ENCODE results near the gene NAT10.

Gene NAT10

DNA sequence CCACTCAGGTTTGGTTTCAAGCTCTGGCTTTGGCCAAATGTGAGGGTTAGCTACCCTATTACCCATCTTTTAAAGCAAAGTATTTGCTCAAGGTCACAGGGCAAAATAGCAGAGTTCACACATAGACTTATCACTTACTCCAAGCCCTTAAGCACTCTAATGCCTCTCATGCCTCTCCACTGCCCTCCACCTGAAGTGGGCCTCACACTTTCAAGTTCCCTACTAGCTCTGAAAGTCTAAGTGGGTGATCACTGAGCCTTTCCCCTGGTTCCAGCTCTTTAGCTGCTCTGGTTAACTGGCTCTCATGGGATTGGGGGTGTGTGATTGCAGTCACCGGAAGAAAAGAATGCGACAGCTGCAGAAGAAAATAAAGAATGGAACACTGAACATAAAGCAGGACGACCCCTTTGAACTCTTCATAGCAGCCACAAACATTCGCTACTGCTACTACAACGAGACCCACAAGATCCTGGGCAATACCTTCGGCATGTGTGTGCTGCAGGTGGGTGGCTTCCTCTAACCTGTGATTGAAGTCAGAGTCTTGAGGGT is 6.4 kb downstream of the NAT10 start:
- no peak for DNase-seq

DNA sequence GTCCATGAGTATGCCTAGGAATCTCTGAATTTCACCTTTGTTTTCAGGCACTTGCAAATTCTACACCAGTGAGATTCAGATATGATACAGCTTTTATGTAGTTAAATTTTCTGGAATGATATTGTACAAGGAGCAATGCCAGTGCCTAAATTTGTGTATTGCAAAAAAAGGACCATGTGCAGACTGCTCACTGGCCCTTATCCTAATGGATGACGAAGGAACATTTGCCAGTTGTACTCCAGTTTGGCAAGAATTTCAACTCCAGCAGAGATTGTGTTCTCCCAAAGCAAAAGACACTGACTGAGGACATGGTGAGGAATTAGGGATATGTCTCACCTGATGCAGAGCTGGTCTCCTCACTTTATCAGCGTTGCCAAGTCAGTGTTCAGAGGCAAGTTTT is 8.6 kb downstream of the NAT10 start:
- no peak for DNase-seq

DNA sequence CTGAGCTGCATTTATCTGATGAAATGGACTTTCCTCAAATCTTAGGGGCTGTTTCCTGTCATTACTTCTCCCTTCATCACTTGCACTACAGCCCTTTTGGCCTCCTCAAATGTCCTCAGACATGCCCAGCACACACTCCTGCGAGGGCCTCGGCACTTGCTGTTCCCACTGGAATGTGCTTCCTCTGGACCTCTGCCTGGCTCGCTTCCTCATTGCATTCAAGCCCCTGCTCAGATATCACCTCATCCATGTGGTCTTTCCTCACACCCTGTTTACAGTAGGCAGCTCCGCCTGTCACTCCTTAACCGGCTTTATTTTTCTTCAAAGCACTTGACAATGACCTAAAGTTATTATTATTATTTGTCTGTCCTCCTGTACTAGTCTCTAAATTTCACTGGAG is 9.0 kb downstream of the NAT10 start:
- no peak for DNase-seq

DNA sequence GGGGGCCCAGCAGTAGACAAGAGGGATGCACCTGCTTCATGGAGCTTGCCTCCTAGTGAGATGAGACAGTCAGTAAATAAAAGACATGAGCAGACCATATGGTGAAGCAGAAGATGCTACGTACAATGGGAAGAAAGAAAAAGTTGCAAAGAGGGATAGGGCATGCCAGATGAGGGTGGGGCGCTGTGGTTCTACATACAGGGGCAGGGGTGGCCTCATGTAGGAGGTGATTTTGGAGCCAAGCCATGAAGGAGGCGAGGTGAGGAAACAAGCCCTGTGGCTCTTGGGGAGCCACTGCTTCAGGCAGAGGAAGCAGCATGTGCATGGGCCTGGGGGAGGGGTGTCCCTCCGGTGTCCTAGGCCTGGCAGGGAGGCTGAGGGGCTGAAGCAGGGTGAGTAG is 15.2 kb downstream of the NAT10 start:
- no peak for DNase-seq

DNA sequence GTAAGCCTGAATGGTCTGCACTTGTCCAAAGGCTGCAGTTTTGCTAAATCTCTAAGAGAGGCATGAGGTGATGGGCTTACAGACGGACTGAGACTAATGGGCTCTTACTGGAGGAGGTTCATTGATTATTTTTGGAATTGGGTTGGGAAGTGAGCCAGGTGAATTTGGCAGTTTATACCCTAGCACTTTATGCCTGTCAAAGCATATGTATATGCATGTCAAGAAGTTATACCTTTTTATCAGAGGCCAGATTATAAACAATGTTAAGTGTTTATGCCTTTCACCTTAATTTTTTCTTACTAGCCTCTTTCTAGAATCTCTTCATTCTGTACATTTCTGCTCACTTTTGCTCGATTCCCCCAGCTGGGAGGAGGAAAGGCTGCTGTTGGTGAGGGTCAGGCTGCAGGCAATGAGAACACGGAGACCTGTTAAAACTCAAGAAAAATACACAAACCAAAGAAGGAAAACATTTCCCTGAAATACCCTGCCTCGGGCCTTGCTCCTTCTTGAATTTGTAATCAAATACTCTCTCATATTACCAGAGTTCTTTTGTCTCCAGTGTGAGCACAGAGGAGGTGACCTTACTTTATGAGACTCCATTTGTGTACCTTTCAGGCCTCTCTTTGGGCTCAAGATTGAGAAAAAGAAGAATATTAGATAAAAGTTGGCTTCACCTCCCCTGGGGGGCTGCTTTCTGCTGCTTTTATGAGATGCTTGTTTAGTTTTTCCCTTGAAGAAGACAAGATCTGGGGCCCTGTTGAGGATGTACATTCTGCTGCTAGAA is 19.6 kb downstream of the NAT10 start:
- no peak for DNase-seq

DNA sequence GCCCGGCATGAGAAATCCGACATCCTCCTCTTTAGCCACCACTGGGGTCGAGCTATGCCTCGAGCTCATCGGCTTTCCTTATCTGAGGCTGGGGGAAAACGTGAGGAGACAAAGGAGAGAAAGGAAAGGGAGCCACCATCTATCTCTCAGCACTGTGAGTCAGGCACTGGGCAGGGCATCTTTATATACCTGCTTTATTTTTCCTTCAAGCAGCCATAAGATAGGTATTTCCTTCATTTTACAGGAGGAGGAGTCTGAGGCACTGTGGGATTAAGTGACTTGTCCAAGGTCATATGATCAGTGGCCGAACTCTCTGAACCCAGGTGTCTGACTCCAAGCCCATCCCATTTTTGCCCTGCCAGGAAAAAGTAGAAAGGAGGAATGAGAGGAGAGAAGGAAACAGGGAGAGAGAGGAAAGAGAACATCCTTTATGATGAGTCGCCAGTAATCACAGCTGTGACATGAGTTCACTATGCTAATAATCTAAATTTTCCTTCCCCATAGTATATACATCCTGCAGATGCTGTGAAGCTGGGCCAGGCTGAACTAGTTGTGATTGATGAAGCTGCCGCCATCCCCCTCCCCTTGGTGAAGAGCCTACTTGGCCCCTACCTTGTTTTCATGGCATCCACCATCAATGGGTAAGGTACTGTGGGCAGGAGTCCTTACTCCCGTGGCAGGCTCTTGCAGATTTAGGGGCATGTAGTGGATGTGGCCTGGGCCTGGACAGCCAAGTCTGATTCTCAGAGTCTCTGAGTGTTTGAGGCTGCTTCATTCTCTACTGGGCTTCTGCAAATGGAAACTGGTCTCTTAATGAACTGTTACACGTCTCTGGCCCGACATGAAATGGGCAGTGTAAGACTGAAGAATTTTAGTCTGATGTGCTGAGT is 21.8 kb downstream of the NAT10 start:
- DNase-seq, result no peak

DNA sequence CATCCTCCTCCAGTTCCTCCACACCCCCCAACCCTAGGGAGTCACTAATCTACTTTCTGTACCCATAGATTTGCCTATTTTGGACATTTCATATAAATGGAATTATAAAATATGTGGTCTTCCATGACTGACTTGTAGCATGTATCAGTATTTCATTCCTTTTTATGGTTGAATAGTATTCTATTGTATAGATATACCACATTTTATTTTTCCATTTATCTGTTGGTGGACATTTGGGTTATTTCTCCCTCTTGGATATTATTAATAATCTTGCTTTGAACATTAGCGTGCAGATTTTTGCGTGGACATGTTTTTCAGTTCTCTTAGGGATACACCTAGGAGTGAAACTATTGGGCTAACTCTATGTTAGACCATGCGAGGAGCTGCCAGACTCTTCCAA is 23.4 kb downstream of the NAT10 start:
- DNase-seq, result no peak

DNA sequence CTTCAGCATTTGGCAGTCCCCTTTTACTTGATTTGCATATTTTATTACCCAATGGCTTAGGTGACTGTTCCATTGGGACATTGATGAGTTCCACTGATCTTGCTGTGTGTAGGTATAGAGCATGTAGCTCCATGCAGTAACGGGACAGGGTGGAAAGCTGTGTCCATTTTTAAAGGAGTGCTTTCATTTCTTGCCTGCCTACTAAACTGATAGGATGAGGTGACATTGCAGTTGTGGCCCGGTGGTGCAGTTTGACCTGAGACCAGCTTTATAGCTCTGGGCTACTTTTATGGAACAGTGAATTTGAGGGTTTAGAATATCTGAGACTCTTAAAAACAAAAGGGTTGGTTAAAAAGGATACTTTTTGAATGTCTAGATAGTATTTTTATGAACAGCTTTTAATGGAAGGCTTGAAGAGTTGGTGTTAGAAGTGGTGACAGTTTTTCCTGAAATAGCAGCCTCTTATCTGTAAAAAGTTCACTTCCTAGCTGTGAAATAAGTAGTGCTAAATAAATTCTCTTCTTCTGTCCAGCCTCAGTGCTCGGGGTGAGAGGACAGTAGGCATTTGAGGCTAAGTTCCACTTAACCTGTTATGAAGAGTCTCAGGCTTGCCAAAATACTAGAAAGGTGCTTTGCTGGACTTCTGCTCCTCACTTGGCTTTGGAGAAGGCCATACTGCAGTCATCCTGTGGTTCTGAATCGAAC is 27.0 kb downstream of the NAT10 start:
- DNase-seq, result no peak

DNA sequence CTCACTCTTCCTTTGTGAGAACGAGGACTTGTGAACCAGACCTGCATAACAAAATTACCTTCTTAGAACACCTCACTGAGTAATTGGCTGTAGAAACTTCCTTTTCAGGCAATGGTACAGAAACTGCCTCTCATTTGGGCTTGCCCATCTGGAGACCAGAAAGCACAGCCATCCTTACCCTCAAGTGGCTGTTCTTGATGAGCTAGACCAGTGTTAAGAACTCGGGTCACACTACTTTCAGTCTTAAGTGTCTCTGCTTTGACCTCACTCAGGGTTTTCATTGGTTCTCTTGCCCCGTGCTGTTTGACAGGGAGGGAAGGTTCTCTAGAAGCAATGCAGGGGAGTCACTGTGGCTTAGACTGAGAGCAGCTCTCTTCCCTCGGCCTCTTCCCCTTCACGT is 29.3 kb downstream of the NAT10 start:
- DNase-seq, result no peak

DNA sequence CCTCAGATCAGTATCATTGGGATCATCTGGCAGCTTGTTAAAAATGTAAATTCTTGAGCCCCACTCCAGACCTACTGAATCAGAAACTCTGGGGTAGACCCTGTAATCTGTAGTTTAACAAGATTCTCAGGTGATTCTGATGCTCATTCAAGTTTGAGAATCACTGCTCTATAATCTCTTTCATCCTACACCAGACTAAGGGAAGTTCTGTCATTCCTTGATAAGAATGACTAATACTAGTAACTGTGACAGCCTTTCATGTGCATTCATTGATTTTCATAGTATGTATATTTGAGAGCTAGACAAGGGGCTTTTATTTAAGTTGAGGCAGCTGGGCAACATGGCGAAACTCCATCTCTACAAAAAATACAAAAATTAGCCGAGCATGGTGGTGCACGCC is 30.0 kb downstream of the NAT10 start:
- no peak for DNase-seq

DNA sequence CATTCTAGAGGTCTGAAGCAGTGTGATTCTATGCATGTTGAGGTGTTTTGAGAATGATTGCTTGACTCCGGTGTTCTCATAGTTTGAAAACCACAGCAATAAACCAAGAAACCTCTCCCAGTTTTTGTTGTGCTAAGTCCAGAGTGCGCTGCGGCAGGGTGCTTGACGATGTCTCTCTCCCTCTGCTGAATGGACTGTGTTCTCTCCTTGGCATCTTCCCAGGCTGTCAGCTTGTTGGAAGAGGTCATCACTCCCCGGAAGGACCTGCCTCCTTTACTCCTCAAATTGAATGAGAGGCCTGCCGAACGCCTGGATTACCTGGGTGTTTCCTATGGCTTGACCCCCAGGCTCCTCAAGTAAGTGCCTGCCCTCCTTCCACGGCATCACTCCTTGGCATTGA is 31.0 kb downstream of the NAT10 start:
- DNase-seq, result no peak

DNA sequence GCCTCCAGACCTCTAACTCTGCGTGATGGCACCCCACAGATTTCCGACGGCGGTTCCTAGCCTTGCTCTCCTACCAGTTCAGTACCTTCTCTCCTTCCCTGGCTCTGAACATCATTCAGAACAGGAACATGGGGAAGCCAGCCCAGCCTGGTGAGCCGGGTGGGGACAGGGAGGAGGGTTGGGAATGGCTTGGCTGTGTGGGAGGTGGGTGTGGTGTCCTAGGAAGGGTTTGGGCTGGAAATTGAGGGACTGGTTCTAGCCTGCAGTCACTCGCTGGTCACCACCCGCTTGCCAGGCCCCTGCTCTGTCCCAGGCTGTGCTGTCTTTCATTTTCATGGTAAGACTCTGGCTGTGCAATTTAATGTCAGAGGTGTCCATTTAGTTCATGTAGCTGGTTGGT is 33.9 kb downstream of the NAT10 start:
- no peak for DNase-seq

DNA sequence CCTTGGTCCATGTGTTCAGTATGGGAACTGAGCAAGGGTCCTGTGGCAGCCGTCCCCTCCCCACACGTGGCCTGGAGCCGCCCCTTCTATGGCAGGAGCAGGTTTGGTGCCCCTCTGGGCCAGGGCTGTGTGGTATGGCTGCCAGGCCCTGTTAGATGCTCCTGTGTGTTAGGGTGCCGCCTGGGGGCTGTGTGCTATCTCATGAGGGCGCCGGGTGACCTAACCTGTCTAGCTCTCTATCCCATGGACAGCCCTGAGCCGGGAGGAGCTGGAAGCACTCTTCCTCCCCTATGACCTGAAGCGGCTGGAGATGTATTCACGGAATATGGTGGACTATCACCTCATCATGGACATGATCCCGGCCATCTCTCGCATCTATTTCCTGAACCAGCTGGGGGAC is 34.7 kb downstream of the NAT10 start:
- no peak for DNase-seq

DNA sequence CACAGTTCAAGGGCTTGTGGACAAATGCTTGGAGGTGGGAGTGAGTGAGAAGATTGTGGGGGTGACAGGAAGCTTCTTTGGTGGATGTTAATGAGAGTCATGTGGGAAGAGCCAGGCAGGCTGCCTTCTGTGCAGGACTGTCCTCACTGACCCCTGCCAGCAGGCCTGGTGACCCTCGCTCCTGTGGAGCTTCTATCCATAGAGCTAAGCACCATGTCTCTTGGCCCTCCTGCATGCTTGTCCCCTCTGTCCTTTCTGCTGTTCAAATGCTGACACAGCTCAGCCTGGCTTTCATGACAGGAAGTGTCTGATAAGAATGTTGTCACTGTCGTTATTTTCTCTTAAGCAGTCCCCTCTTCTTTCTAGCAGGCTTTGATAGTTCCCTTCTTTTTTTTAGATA is 37.6 kb downstream of the NAT10 start:
- DNase-seq, result no peak

DNA sequence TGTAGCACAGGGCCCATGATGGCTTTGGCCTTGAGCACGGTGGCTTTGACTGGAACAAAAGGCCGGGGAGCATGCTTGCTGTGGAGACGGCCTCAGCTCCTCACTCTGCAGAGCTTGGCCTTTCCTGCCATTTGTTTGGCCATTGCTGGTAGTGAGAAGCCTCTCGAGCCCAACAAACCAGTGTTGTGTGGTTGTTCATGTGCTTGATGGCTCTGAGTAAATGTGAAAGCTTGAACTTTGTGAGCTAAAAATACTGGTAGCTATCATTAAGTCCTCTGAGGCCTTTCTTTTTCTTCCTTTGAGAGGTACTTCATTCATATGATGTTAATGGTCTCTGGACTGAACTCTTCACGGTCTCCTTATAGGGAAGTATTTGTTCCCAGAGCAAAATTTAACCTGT is 39.6 kb downstream of the NAT10 start:
- DNase-seq, result no peak

DNA sequence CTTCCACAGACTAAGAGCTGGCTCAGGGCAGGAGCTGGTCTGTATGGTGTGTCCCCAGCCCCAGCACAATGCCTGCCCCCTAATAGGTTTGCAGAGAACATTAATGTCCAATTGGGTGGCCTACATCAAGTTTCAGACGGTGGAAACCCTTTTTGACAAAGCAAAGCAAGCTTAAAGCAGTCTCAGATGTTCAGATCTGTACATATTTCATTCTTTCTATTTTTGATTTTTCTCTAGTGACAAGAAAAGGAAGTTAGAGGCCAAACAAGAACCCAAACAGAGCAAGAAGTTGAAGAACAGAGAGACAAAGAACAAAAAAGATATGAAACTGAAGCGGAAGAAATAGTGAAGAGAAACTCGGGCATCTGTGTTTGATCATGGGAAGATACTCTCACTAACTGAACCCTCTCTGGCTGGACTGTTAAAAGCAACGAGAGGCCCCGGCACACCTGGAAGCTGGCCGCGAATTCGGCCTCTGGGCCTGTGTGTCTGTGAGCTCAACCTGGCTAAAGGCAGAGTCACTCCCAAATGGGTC is 40.5 kb downstream of the NAT10 start:
- no peak for DNase-seq

DNA sequence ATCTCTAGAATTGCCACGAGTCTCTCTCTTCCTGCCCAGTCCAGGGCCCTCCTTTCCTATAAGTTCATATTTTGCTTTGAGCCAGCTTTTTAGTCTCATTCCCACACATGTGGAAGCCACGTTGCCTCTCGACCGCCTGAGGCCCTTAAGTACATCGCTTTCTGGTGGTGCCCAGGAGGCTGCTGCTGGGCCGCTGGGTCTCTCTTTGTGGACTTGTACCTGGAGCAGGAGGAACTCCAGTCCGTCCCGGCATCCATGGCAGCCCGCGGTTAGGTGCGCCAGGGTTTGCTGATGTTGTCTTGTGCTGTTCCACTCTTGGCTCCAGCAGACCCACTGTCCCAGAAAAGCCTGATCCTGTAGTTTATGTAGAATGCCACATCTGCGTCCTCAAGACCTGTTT is 41.0 kb downstream of the NAT10 start:
- no peak for DNase-seq

DNA sequence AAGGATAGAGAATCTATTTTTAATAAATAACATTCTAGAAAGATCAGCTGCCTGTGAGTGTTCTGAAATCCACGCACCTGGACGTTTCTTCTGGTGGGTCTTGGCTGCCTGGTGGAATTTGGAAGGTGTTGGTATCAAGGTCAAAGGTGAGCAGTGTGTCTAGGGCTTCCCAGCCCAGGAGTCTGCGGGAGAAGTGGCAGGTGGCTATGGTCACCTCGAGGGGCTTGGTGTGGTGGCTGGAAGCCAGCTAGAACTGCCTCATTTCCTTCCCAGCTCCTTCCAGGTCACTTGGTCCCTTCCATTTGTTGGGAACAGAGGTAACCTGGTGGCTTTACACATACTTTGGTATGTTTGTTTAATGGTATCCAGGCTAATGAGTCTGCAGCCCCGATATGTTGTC is 41.4 kb downstream of the NAT10 start:
- no peak for DNase-seq

DNA sequence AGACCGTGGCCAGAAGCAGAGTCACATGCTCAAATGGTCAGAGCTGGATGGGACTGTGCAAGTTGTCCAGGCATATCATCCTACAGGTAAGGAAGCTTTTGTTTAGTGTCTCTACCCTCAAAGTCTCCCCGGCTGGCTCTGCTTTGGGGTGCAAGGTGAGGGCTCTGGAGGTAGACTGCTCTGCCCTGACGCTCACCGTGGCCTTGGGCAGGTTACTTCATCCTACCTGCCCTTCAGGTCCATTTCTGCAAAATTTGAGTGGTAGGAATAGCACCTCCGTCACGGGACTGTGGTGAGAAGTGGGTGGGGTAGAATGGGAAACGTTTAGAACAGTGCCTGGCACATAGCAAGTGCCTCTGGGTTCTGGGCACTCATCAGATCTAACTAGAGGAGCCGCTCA is 42.2 kb downstream of the NAT10 start:
- no peak for DNase-seq

DNA sequence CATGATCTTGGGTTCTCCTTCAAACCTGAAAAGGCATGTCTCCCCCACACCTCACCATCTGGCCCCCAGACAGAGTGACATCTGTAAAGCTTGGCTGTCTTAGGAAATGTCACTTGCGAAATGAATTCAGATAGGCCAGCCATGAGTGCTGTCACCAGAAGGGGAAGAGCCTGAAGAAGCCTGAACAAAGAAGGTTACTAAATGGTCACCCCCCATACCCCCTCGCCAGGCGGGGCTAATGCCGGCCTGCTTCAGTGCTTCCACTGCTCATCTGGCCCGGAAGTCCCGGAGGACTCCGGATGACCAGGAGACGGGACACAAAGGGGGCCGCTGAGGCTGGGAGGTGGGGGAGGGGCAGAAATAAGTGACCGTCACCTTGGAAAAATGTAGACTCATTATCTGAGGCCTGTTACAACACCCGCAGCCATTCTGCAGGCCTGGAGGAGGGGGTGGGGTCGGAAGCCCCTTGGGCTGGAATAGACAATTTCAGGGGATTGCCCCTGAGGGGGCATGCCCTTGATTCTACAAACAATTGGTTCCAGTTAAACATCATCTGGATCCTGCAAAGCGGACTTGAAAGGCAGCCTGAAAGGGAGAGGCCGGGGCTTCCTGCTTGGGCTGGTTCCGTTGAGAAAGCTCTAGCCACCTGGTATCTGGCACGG is 43.2 kb downstream of the NAT10 start:
- DNase-seq, result no peak

DNA sequence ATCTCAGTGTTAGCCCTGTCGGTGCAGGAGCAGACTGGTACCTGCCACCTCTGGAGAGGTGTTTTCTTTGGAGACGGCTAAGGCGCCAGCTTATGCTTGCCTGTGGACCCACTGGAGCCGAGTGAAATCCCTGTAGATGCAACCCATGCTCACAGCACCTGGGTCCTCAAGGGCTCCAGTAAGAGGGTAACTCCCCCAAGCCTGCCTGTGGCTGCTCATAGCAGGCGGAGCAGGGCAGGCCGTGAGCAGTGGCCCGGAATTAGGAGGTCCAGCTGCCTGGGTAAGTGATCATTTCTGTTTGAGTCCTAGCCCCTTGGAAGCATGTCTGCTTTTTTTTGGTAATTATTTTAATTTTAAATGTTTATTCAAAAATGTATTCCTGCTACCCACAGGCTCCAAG is 43.8 kb downstream of the NAT10 start:
- DNase-seq, result no peak

DNA sequence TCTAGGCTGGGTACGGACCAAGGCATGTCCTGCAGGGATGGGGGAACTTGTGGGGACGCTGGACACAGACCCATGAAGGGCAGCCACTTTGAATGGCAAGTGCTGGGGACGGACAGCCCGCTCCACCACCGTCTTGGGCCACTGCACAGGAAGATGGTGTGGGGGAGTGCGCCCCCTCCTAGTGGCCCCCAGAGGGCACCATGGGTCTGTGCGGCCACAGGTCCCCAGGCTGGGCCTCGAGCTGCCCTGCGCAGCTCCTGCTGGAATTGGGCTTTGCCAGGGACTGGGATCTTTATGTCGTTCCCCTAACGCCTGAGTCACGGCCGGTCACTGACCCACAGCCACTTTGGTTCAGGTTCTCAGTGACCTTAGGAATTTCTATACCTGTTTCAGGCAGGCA is 44.4 kb downstream of the NAT10 start:
- no peak for DNase-seq

All from NCI-H345 (cell line).